ENCODE measurements around the gene KRT16. TPM values are rescaled to one million over a fixed set of nuclear protein-coding genes. Genes with fewer than 3 reads are reported as not detected.
A peak's percentile ranks its signal among the peaks of the same experiment; 100 is the strongest.
"Not testable (repeated sequence)": the region's sequence is repeated elsewhere in the genome, so short reads cannot be mapped to it uniquely, and the experiment has no call there.

The KRT16 gene
- total RNA-seq, 1 donor from 2014 or later = not detected

GRCh38 chr17:41620583-41621434 lies 8.2 kb upstream of the KRT16 start:
- no peaks in the 10 kb centered on the region for H3K4me1 Mint-ChIP-seq (ENCODE audit: low read depth, unreplicated experiment)

GRCh38 chr17:41619927-41620582 lies 7.5 kb upstream of the KRT16 start:
- H3K27ac Mint-ChIP-seq (ENCODE audit: unreplicated experiment) = not testable (repeated sequence)

More at GRCh38 chr17:41620583-41621434, 8.2 kb upstream of the KRT16 start:
- H3K27ac Mint-ChIP-seq (ENCODE audit: unreplicated experiment) = no peak overlapping the region
- H3K9me3 Mint-ChIP-seq (ENCODE audit: unreplicated experiment) = peaks cover 3% of the 10 kb centered on the region
- H3K27me3 Mint-ChIP-seq (ENCODE audit: unreplicated experiment) = peaks cover 2% of the 10 kb centered on the region
- no peak overlapping the region for H3K4me3 Mint-ChIP-seq (ENCODE audit: unreplicated experiment)
- peaks cover 6% of the 10 kb centered on the region for H3K36me3 Mint-ChIP-seq (ENCODE audit: unreplicated experiment)
- DNase-seq = peak; percentile 15
- TF ChIP-seq CTCF (IDR thresholded peaks at IDR 0.05; ENCODE audit: partially characterized antibody, unreplicated experiment) = no peak

GRCh38 chr17:41619036-41619926 lies 6.7 kb upstream of the KRT16 start:
- Mint-ChIP-seq H3K4me3 (ENCODE audit: unreplicated experiment) (no peak overlapping the region), H3K27me3 (ENCODE audit: unreplicated experiment) (peaks cover 2% of the 10 kb centered on the region), H3K4me1 (ENCODE audit: low read depth, unreplicated experiment) (no peaks in the 10 kb centered on the region), H3K27ac (ENCODE audit: unreplicated experiment) (no peak overlapping the region), H3K9me3 (ENCODE audit: unreplicated experiment) (peaks cover 3% of the 10 kb centered on the region), H3K36me3 (ENCODE audit: unreplicated experiment) (peaks cover 6% of the 10 kb centered on the region)
- TF ChIP-seq CTCF (IDR thresholded peaks at IDR 0.05; ENCODE audit: partially characterized antibody, unreplicated experiment) = no peak
- DNase-seq = peak; percentile 7

More at GRCh38 chr17:41619927-41620582, 7.5 kb upstream of the KRT16 start:
- H3K4me3 Mint-ChIP-seq (ENCODE audit: unreplicated experiment) = peak overlapping the region; percentile 5
- not testable (repeated sequence) for H3K4me1 Mint-ChIP-seq (ENCODE audit: low read depth, unreplicated experiment); H3K9me3 Mint-ChIP-seq (ENCODE audit: unreplicated experiment); H3K36me3 Mint-ChIP-seq (ENCODE audit: unreplicated experiment); H3K27me3 Mint-ChIP-seq (ENCODE audit: unreplicated experiment)
- DNase-seq = peak; percentile 8

- peaks cover 2% of the 10 kb centered on the region for H3K27me3 Mint-ChIP-seq (ENCODE audit: unreplicated experiment)
- H3K27ac Mint-ChIP-seq (ENCODE audit: unreplicated experiment) = no peak overlapping the region
- H3K36me3 Mint-ChIP-seq (ENCODE audit: unreplicated experiment) = peaks cover 6% of the 10 kb centered on the region
- peak; percentile 2 for DNase-seq
- peaks cover 3% of the 10 kb centered on the region for H3K9me3 Mint-ChIP-seq (ENCODE audit: unreplicated experiment)
- no peak overlapping the region for H3K4me3 Mint-ChIP-seq (ENCODE audit: unreplicated experiment)
- no peak for TF ChIP-seq CTCF (IDR thresholded peaks at IDR 0.05; ENCODE audit: partially characterized antibody, unreplicated experiment)
- no peaks in the 10 kb centered on the region for H3K4me1 Mint-ChIP-seq (ENCODE audit: low read depth, unreplicated experiment)
Measured at GRCh38 chr17:41618341-41619035, 5.9 kb upstream of the KRT16 start.

- H3K27me3 Mint-ChIP-seq (ENCODE audit: unreplicated experiment) = peaks cover 5% of the 10 kb centered on the region
- DNase-seq = peak; percentile 9
- H3K27ac Mint-ChIP-seq (ENCODE audit: unreplicated experiment) = no peak overlapping the region
- H3K9me3 Mint-ChIP-seq (ENCODE audit: unreplicated experiment) = peaks cover 3% of the 10 kb centered on the region
- no peaks in the 10 kb centered on the region for H3K4me1 Mint-ChIP-seq (ENCODE audit: low read depth, unreplicated experiment)
- no peak overlapping the region for H3K4me3 Mint-ChIP-seq (ENCODE audit: unreplicated experiment)
- TF ChIP-seq CTCF (IDR thresholded peaks at IDR 0.05; ENCODE audit: partially characterized antibody, unreplicated experiment) = no peak
- peaks cover 6% of the 10 kb centered on the region for H3K36me3 Mint-ChIP-seq (ENCODE audit: unreplicated experiment)
Measured at GRCh38 chr17:41617698-41618097, 5.1 kb upstream of the KRT16 start.
